SK-N-MC (cell line): ENCODE measurements around the gene ROCK1.
"Not testable (repeated sequence)": the region's sequence is repeated elsewhere in the genome, so short reads cannot be mapped to it uniquely, and the experiment has no call there.

ENCODE experiments used
- DNase-seq: peaks from one replicate; pipeline ENCODE4 v3.0.0-alpha.2; 2011; ENCODE audit warnings: low read depth, low spot score
- H3K27ac ChIP-seq: fragments of 200-600 bp; sonication (generic); 2 replicates; pipeline ENCODE4 v1.5.1; 2016; ENCODE audit warnings: mixed run types
- H3K36me3 ChIP-seq: fragments of 200-600 bp; sonication (generic); 2 replicates; pipeline ENCODE4 v1.6.1; 2017; ENCODE audit warnings: antibody characterized with exemption, low read length, mixed read lengths; ENCODE audit not compliant: insufficient read depth
- H3K4me3 ChIP-seq: fragments of 200-600 bp; sonication (generic); 2 replicates; pipeline ENCODE4 v1.5.1; 2016
- H3K9ac ChIP-seq: fragments of 200-600 bp; sonication (generic); 2 replicates; pipeline ENCODE4 v1.8.0; 2017; ENCODE audit warnings: mixed run types, mixed read lengths; ENCODE audit not compliant: insufficient read length
- H3K9me3 ChIP-seq: fragments of 200-600 bp; sonication (generic); 2 replicates; pipeline ENCODE4 v1.6.1; 2017; ENCODE audit warnings: low read depth, mild to moderate bottlenecking, antibody characterized with exemption, low read length, moderate library complexity, mixed read lengths
- EZH2 ChIP-seq: fragments of 200-600 bp; sonication (generic); IDR thresholded peaks from one replicate; pipeline ENCODE4 v1.6.1; 2017; ENCODE audit warnings: antibody characterized with exemption
- FOXP2 ChIP-seq: optimal IDR thresholded peaks from 2 replicates; pipeline ENCODE3; 2011; ENCODE audit warnings: mild to moderate bottlenecking, moderate library complexity; ENCODE audit not compliant: insufficient read depth; ENCODE audit errors: extremely low read length, control extremely low read depth
- POLR2AphosphoS5 ChIP-seq: IDR thresholded peaks from 2 replicates; pipeline ENCODE4 v1.6.1; 2012; ENCODE audit warnings: mild to moderate bottlenecking, low read depth, low read length, borderline replicate concordance

Gene ROCK1

DNA sequence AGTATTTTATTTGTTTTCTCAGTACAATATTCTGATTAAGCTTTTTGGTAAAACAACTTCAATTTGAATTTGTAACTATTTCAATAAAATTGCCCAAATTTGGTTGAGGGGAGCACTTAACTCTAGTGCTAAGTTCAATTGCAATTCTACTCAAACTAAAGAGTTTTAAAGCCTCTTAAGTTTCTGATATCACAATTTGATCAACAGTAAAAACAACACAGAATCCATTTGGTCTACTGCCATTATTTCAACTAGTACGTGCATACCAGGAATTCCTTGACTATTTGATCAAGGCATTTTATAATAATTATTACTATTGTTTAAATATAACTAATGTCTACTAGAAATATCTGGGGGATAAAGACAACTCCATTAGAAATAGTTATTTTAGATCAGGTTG lies 150.9 kb downstream of the ROCK1 start:
- no peak for DNase-seq
- no peak for TF ChIP-seq FOXP2
- TF ChIP-seq EZH2: no peak
- TF ChIP-seq POLR2AphosphoS5: no peak
- Histone ChIP-seq H3K36me3 (no peaks in the 10 kb centered on the region), H3K9me3 (no peaks in the 10 kb centered on the region), H3K27ac (no peak overlapping the region), H3K4me3 (no peak overlapping the region), H3K9ac (no peak overlapping the region)

DNA sequence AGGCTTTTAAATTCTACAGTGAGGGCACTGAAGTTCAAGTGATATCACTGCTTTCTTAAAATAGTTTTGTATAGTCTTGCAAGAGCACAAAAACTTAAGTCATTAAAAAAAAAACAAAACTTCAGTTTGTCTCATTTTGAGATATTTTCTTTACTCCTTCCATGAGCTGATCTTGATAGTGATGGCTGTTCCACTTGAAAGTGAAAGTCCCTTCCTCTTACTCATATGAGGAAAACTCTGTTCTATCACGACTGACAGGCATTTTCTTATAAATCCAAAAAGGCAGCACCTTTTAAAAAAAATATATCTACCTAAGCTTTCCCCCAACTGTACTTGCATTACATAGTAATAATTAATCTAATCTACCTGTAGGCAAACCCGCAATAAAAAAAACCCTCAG lies 160.8 kb downstream of the ROCK1 start:
- H3K4me3 ChIP-seq, H3K9ac ChIP-seq, H3K9me3 ChIP-seq, H3K36me3 ChIP-seq, H3K27ac ChIP-seq, DNase-seq: not testable (repeated sequence)
